Measurements from ENCODE around the gene VWA1.

DNA sequence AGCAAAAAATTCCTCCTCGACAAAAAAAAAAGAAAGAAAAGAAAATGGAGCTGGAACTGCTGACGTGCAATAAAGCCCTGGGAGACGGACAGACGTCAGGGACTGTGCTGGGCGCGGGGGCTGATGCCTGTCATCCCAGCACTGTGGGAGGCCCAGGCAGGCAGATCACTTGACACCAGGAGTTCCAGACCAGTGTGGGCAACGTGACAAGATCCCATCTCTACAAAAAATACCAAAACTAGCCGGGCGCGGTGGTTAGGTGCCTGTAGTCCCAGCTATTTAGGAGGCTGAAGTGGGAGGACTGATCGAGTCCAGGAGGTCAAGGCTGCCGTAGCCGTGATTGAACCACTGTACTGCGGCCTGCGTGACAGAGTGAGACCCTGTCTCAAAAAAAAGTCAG lies 10.8 kb upstream of the VWA1 start:
- TF ChIP-seq POLR2A (IDR thresholded peaks at IDR 0.05; ENCODE audit: low read depth, low read length) = no peak
- TF ChIP-seq SIN3A (IDR thresholded peaks at IDR 0.05; ENCODE audit: low read depth, low read length) = no peak
- TF ChIP-seq, protein P1, sequence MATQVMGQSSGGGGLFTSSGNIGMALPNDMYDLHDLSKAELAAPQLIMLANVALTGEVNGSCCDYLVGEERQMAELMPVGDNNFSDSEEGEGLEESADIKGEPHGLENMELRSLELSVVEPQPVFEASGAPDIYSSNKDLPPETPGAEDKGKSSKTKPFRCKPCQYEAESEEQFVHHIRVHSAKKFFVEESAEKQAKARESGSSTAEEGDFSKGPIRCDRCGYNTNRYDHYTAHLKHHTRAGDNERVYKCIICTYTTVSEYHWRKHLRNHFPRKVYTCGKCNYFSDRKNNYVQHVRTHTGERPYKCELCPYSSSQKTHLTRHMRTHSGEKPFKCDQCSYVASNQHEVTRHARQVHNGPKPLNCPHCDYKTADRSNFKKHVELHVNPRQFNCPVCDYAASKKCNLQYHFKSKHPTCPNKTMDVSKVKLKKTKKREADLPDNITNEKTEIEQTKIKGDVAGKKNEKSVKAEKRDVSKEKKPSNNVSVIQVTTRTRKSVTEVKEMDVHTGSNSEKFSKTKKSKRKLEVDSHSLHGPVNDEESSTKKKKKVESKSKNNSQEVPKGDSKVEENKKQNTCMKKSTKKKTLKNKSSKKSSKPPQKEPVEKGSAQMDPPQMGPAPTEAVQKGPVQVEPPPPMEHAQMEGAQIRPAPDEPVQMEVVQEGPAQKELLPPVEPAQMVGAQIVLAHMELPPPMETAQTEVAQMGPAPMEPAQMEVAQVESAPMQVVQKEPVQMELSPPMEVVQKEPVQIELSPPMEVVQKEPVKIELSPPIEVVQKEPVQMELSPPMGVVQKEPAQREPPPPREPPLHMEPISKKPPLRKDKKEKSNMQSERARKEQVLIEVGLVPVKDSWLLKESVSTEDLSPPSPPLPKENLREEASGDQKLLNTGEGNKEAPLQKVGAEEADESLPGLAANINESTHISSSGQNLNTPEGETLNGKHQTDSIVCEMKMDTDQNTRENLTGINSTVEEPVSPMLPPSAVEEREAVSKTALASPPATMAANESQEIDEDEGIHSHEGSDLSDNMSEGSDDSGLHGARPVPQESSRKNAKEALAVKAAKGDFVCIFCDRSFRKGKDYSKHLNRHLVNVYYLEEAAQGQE (IDR thresholded peaks at IDR 0.05; ENCODE audit: low read depth, low read length) = no peak
- no peak for TF ChIP-seq MYC (IDR thresholded peaks at IDR 0.05; ENCODE audit: insufficient read depth, insufficient read length, insufficient replicate concordance, low read length, severe bottlenecking)
- TF ChIP-seq MTA3 (IDR thresholded peaks at IDR 0.05; ENCODE audit: borderline replicate concordance, low read length) = no peak
- TF ChIP-seq SMARCA5 (IDR thresholded peaks at IDR 0.05) = no peak
- no peak for TF ChIP-seq RAD51 (IDR thresholded peaks at IDR 0.05)
- TF ChIP-seq, protein P2, sequence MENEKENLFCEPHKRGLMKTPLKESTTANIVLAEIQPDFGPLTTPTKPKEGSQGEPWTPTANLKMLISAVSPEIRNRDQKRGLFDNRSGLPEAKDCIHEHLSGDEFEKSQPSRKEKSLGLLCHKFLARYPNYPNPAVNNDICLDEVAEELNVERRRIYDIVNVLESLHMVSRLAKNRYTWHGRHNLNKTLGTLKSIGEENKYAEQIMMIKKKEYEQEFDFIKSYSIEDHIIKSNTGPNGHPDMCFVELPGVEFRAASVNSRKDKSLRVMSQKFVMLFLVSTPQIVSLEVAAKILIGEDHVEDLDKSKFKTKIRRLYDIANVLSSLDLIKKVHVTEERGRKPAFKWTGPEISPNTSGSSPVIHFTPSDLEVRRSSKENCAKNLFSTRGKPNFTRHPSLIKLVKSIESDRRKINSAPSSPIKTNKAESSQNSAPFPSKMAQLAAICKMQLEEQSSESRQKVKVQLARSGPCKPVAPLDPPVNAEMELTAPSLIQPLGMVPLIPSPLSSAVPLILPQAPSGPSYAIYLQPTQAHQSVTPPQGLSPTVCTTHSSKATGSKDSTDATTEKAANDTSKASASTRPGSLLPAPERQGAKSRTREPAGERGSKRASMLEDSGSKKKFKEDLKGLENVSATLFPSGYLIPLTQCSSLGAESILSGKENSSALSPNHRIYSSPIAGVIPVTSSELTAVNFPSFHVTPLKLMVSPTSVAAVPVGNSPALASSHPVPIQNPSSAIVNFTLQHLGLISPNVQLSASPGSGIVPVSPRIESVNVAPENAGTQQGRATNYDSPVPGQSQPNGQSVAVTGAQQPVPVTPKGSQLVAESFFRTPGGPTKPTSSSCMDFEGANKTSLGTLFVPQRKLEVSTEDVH (IDR thresholded peaks at IDR 0.05; ENCODE audit: low read depth, partially characterized antibody) = no peak
- no peak for TF ChIP-seq POLR2AphosphoS5 (IDR thresholded peaks at IDR 0.05; ENCODE audit: low read length)
- TF ChIP-seq JUNB (IDR thresholded peaks at IDR 0.05) = no peak
